Measurements from ENCODE around the gene PLD6. TPM values are rescaled to one million over a fixed set of nuclear protein-coding genes. Genes with fewer than 3 reads are reported as not detected.

PLD6 gene
- total RNA-seq, 1 experiment from 2014 or later = 15.5 TPM

DNA sequence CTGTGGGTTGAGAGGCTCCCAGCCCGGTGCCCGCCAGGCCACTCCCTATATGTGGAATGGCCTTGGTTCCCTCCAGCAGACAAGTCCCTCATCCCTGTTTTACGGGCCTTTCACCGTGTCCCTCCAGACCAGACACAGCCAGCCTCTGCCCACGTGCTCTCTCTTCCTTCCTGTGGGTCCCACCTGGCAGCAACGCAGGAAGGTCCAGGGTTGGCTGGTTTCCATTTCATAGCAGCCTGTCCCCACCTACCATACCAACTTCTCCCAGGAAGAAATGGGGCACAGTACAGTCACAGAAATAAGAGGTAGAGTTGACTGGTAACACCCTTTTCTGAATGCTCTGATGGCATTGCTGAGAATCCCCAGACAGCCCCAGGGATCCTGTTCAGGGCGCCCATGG is 34.9 kb downstream of the PLD6 start:
- no TSS peak for BruUV-seq (replicated peaks)
- peaks cover 57% of the 10 kb centered on the region for H3K36me3 ChIP-seq (ENCODE audit: insufficient read depth, low read length, poor library complexity, severe bottlenecking)
- no peak overlapping the region for H3K4me3 ChIP-seq (ENCODE audit: low read depth, low read length, poor library complexity, severe bottlenecking)
- no peaks in the 10 kb centered on the region for H3K9me3 ChIP-seq (ENCODE audit: low read depth, low read length, poor library complexity, severe bottlenecking)
- POLR2A ChIA-PET (ENCODE audit: low non-redundant PET) = no interaction called here
- no peaks in the 10 kb centered on the region for H3K27me3 ChIP-seq (replicated peaks; ENCODE audit: insufficient read depth, low read depth, low read length, poor library complexity)
- no peaks in the 10 kb centered on the region for H3K4me1 ChIP-seq (ENCODE audit: insufficient read depth, low read length, poor library complexity, severe bottlenecking)
- intact Hi-C loops (cut with micrococcal nuclease; ENCODE audit: unreplicated experiment) = no loop called here
- DNase-seq (ENCODE audit: low spot score) = no peak
- CTCF ChIA-PET = no interaction called here
- no peak overlapping the region for H3K27ac ChIP-seq (ENCODE audit: low read depth, low read length, poor library complexity, severe bottlenecking)
- no peak for TF ChIP-seq EZH2 (IDR thresholded peaks at IDR 0.05; ENCODE audit: borderline replicate concordance, low read depth, low read length, poor library complexity, severe bottlenecking)
- TF ChIP-seq, protein P1, sequence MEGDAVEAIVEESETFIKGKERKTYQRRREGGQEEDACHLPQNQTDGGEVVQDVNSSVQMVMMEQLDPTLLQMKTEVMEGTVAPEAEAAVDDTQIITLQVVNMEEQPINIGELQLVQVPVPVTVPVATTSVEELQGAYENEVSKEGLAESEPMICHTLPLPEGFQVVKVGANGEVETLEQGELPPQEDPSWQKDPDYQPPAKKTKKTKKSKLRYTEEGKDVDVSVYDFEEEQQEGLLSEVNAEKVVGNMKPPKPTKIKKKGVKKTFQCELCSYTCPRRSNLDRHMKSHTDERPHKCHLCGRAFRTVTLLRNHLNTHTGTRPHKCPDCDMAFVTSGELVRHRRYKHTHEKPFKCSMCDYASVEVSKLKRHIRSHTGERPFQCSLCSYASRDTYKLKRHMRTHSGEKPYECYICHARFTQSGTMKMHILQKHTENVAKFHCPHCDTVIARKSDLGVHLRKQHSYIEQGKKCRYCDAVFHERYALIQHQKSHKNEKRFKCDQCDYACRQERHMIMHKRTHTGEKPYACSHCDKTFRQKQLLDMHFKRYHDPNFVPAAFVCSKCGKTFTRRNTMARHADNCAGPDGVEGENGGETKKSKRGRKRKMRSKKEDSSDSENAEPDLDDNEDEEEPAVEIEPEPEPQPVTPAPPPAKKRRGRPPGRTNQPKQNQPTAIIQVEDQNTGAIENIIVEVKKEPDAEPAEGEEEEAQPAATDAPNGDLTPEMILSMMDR (conservative IDR thresholded peaks at IDR 0.05; ENCODE audit: low read depth, low read length) = no peak

DNA sequence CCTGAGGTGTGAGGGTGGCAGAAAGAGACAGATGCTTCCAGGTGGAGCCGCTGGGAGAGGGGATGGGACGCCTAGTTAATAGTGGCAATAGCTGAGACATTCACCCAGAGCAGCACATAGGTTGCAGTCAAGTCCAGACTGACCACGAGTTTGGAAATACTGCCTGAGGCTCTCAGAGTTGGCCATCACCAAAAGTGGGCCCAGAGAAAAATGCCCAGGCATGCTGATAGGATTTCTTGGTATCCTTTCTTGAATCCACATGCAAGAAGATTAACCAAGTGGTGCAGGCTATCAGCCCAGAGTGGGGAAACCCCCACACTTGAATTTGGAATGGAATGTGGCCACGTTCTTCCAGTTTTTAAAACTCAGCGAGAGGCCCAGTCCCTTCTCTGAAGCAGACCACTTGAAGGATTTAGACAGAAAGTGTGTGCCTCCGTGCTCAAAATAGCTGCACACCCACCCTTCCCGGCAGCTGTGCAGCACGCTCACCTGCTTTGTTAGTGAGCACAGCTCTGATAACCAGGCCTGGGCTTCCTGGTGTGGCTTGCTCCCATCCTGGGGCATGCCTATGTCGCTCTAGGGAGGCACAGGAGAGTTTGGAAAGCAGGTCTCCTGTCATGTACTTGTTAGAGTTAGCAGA is 35.7 kb downstream of the PLD6 start:
- BruUV-seq (replicated peaks) = no TSS peak
- ChIA-PET CTCF (no interaction called here), POLR2A (ENCODE audit: low non-redundant PET) (interaction anchor here (0.7 kb wide), 1 partner anchor 94 kb away, joined by 8 read pairs; no protein-coding TSS in a partner anchor)
- DNase-seq (ENCODE audit: low spot score) = no peak
- Histone ChIP-seq H3K27me3 (replicated peaks; ENCODE audit: insufficient read depth, low read depth, low read length, poor library complexity) (no peaks in the 10 kb centered on the region), H3K4me3 (ENCODE audit: low read depth, low read length, poor library complexity, severe bottlenecking) (no peak overlapping the region), H3K36me3 (ENCODE audit: insufficient read depth, low read length, poor library complexity, severe bottlenecking) (peaks cover 57% of the 10 kb centered on the region), H3K9me3 (ENCODE audit: low read depth, low read length, poor library complexity, severe bottlenecking) (no peaks in the 10 kb centered on the region), H3K4me1 (ENCODE audit: insufficient read depth, low read length, poor library complexity, severe bottlenecking) (no peaks in the 10 kb centered on the region), H3K27ac (ENCODE audit: low read depth, low read length, poor library complexity, severe bottlenecking) (no peak overlapping the region)
- intact Hi-C loops (cut with micrococcal nuclease; ENCODE audit: unreplicated experiment) = no loop called here
- TF ChIP-seq, protein P1 (conservative IDR thresholded peaks at IDR 0.05; ENCODE audit: low read depth, low read length) = no peak

DNA sequence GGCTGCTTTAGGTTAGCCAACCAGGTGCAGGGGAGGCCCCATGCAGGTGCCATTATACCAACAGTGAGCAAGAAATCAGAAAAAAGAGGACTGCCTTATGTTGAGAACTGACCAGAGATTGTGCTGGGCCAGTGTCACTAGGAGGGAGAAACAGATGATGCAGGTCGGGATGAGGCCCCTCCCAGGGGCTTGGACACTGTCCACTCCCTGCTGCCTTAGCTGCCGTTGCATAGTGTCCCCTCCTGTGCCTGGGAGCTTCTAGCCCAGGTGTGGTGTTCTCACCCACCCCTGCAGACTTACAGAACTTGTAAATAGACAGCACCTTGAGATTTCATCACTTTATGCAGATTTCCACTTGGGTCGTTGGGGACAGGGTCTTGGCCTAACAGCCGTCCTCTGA is 36.7 kb downstream of the PLD6 start:
- Histone ChIP-seq H3K36me3 (ENCODE audit: insufficient read depth, low read length, poor library complexity, severe bottlenecking) (peaks cover 62% of the 10 kb centered on the region), H3K27ac (ENCODE audit: low read depth, low read length, poor library complexity, severe bottlenecking) (no peak overlapping the region), H3K27me3 (replicated peaks; ENCODE audit: insufficient read depth, low read depth, low read length, poor library complexity) (no peaks in the 10 kb centered on the region), H3K9me3 (ENCODE audit: low read depth, low read length, poor library complexity, severe bottlenecking) (no peaks in the 10 kb centered on the region), H3K4me3 (ENCODE audit: low read depth, low read length, poor library complexity, severe bottlenecking) (no peak overlapping the region), H3K4me1 (ENCODE audit: insufficient read depth, low read length, poor library complexity, severe bottlenecking) (no peaks in the 10 kb centered on the region)
- DNase-seq (ENCODE audit: low spot score) = no peak
- TF ChIP-seq EZH2 (IDR thresholded peaks at IDR 0.05; ENCODE audit: borderline replicate concordance, low read depth, low read length, poor library complexity, severe bottlenecking) = no peak
- TF ChIP-seq, protein P1 (conservative IDR thresholded peaks at IDR 0.05; ENCODE audit: low read depth, low read length) = no peak
- intact Hi-C loops (cut with micrococcal nuclease; ENCODE audit: unreplicated experiment) = no loop called here
- POLR2A ChIA-PET (ENCODE audit: low non-redundant PET) = no interaction called here
- BruUV-seq (replicated peaks) = no TSS peak
- CTCF ChIA-PET = no interaction called here
